CD4-positive, alpha-beta T cell (primary cell): ENCODE data around the gene SLC35F1. TPM values are rescaled to one million over a fixed set of nuclear protein-coding genes. Genes with fewer than 3 reads are reported as not detected.

Experiments
- ATAC-seq: fragments of 200-7000 bp; cut with Tn5 transposase; one replicate; pipeline ENCODE4 v1.10.0; 2022; ENCODE audit warnings: mild to moderate bottlenecking; ENCODE audit not compliant: poor library complexity
- CTCF ChIA-PET: fragments of 350-600 bp; sonication (Branson Sonifier 250); formaldehyde crosslinking; loops from one replicate; lab custom pipeline; 2021; ENCODE audit warnings: antibody characterized with exemption, inconsistent platforms; lab: Charles Lee
- POLR2A ChIA-PET: fragments of 350-600 bp; sonication (Branson Sonifier 250); formaldehyde crosslinking; loops from one replicate; lab custom pipeline; 2021; ENCODE audit warnings: antibody characterized with exemption, inconsistent platforms; lab: Charles Lee
- DNase-seq, 14 experiments: peaks; one replicate each; pipeline ENCODE4 v3.0.0-alpha.2; 2013 to 2020; ENCODE audit warnings: mixed read lengths in 2 of 14
- H3K27ac ChIP-seq, 2 donors: one replicate each; pipeline versions ENCODE4 v1.5.1 to v1.7.0; 2013; ENCODE audit warnings: low read length in 2 of 2, low read depth in 1 of 2, mild to moderate bottlenecking in 1 of 2
- H3K27me3 ChIP-seq, 2 experiments: 1 replicate in 1 of 2; 2 replicates in 1 of 2; pipeline versions ENCODE4 v1.6.1 to v1.7.0; 2013; ENCODE audit warnings: low read length in 2 of 2, control low read depth in 1 of 2, mild to moderate bottlenecking in 1 of 2, moderate library complexity in 1 of 2; ENCODE audit not compliant: insufficient read depth in 2 of 2, control insufficient read depth in 1 of 2
- H3K36me3 ChIP-seq: one replicate; pipeline ENCODE4 v1.6.1; 2013; ENCODE audit warnings: low read length, control low read depth; ENCODE audit not compliant: insufficient read depth
- H3K4me1 ChIP-seq: one replicate; pipeline ENCODE4 v1.6.1; 2013; ENCODE audit warnings: low read length, control low read depth; ENCODE audit not compliant: insufficient read depth
- H3K4me3 ChIP-seq: one replicate; pipeline ENCODE4 v1.5.1; 2013; ENCODE audit warnings: mild to moderate bottlenecking, low read length, moderate library complexity
- H3K9me3 ChIP-seq, 2 experiments: 1 replicate in 1 of 2; 2 replicates in 1 of 2; pipeline versions ENCODE4 v1.6.1 to v1.7.0; 2013; ENCODE audit warnings: low read length in 2 of 2, mild to moderate bottlenecking in 2 of 2, control low read depth in 1 of 2, moderate library complexity in 1 of 2; ENCODE audit not compliant: control insufficient read depth in 1 of 2, insufficient read depth in 1 of 2
- H3K27ac Mint-ChIP-seq: one replicate; pipeline ENCODE4 v1.8.0; 2020; ENCODE audit warnings: mixed read lengths
- H3K27me3 Mint-ChIP-seq: one replicate; pipeline ENCODE4 v1.8.0; 2021; ENCODE audit warnings: mixed read lengths
- H3K36me3 Mint-ChIP-seq: one replicate; pipeline ENCODE4 v1.8.0; 2021; ENCODE audit warnings: low read depth, mixed read lengths
- H3K4me1 Mint-ChIP-seq: one replicate; pipeline ENCODE4 v1.8.0; 2021; ENCODE audit warnings: low read depth, mixed read lengths
- H3K4me3 Mint-ChIP-seq: one replicate; pipeline ENCODE4 v1.8.0; 2020; ENCODE audit warnings: mild to moderate bottlenecking, mixed read lengths
- H3K9me3 Mint-ChIP-seq: one replicate; pipeline ENCODE4 v1.8.0; 2020; ENCODE audit warnings: mixed read lengths
- CTCF ChIP-seq: fragments of 200-600 bp; IDR thresholded peaks from one replicate; pipeline ENCODE4 v1.8.0; 2022; ENCODE audit warnings: antibody characterized with exemption, mild to moderate bottlenecking
- intact Hi-C, 2 experiments: fragments of 100-400 bp; cut with DNase I in 1 of 2; cut with micrococcal nuclease in 1 of 2; formaldehyde crosslinking; loops; one replicate each; pipeline versions ENCODE4 v1.15.1 to v1.9.0; 2023 to 2025; cut with DNase I, micrococcal nuclease
- total RNA-seq, 174 experiments: library from RNA in 2 of 174; stranded (reverse) in 2 of 174; gene quantifications; one replicate each; pipeline ENCODE4 v1.2.3 and lab custom pipeline; 2021 to 2026

The SLC35F1 gene
- total RNA-seq, 2 experiments from 2014 or later, result not detected

GRCh38 chr6:118280210-118280609 is 373.1 kb downstream of the SLC35F1 start:
- Mint-ChIP-seq H3K9me3 (no peaks in the 10 kb centered on the region), H3K36me3 (no peaks in the 10 kb centered on the region), H3K27me3 (peaks cover 15% of the 10 kb centered on the region), H3K27ac (no peak overlapping the region), H3K4me3 (no peak overlapping the region), H3K4me1 (no peaks in the 10 kb centered on the region)
- H3K27ac ChIP-seq, result no peak overlapping the region
- no peaks in the 10 kb centered on the region for H3K4me1 ChIP-seq
- H3K27me3 ChIP-seq, result peaks cover 0 to 6% of the 10 kb centered on the region in 2 experiments
- H3K9me3 ChIP-seq, result no peaks in the 10 kb centered on the region
- no peak overlapping the region for H3K4me3 ChIP-seq
- H3K36me3 ChIP-seq, result no peaks in the 10 kb centered on the region
- ChIA-PET CTCF (no interaction called here), POLR2A (no interaction called here)
- DNase-seq (no peak), ATAC-seq (no peak)
- intact Hi-C loops, result loop anchor here (5.0 kb wide), 6 partner anchors 337 to 682 kb away; partner anchors contain the start of gene ASF1A (in 1 of the 2)
- no peak for TF ChIP-seq CTCF

- POLR2A ChIA-PET, result no interaction called here
- Histone ChIP-seq H3K27ac (no peak overlapping the region), H3K4me3 (no peak overlapping the region), H3K9me3 (no peaks in the 10 kb centered on the region), H3K27me3 (peaks cover 0 to 6% of the 10 kb centered on the region in 2 experiments), H3K36me3 (no peaks in the 10 kb centered on the region), H3K4me1 (no peaks in the 10 kb centered on the region)
- CTCF ChIA-PET, result no interaction called here
- no peaks in the 10 kb centered on the region for H3K4me1 Mint-ChIP-seq
- no peak overlapping the region for H3K27ac Mint-ChIP-seq
- no peak for TF ChIP-seq CTCF
- peaks cover 11% of the 10 kb centered on the region for H3K27me3 Mint-ChIP-seq
- no peaks in the 10 kb centered on the region for H3K36me3 Mint-ChIP-seq
- ATAC-seq, result no peak
- intact Hi-C loops, result loop anchor here (5.0 kb wide), 6 partner anchors 336 to 681 kb away; partner anchors contain the start of gene ASF1A (in 1 of the 2)
- no peaks in the 10 kb centered on the region for H3K9me3 Mint-ChIP-seq
- no peak for DNase-seq
- H3K4me3 Mint-ChIP-seq, result no peak overlapping the region
Observed at GRCh38 chr6:118281291-118281690, 374.2 kb downstream of the SLC35F1 start.

- Mint-ChIP-seq H3K4me3 (no peak overlapping the region), H3K4me1 (no peaks in the 10 kb centered on the region), H3K27me3 (peaks cover 11% of the 10 kb centered on the region), H3K36me3 (no peaks in the 10 kb centered on the region), H3K27ac (no peak overlapping the region), H3K9me3 (no peaks in the 10 kb centered on the region)
- Histone ChIP-seq H3K27me3 (no peaks in the 10 kb centered on the region), H3K9me3 (no peaks in the 10 kb centered on the region), H3K27ac (no peak overlapping the region), H3K4me1 (no peaks in the 10 kb centered on the region), H3K36me3 (no peaks in the 10 kb centered on the region), H3K4me3 (no peak overlapping the region)
- intact Hi-C loops, result loop anchor here (1.0 to 5.0 kb wide), 10 partner anchors 267 to 827 kb away; partner anchors contain the start of gene ASF1A (in 1 of the 2)
- DNase-seq (peak in 13 of 14 experiments; percentile 9 to 74 (median 38)), ATAC-seq (peak; percentile 59)
- POLR2A ChIA-PET, result no interaction called here
- CTCF ChIA-PET, result interaction anchor here (1.0 kb wide), 1 partner anchor 18 kb away, joined by 4 read pairs; no protein-coding TSS in a partner anchor
- TF ChIP-seq CTCF, result peak; percentile 67
Observed at GRCh38 chr6:118283766-118284165, 376.7 kb downstream of the SLC35F1 start.
